H1 (cell line): ENCODE data around the gene OR2C1. TPM values are rescaled to one million over a fixed set of nuclear protein-coding genes. Genes with fewer than 3 reads are reported as not detected.

Experiments used
- CTCF ChIA-PET: fragments of 300-600 bp; sonication (Branson Sonifier 250); formaldehyde crosslinking; loops from one replicate; lab custom pipeline; 2021; ENCODE audit not compliant: partially characterized antibody; lab: Charles Lee
- POLR2A ChIA-PET: fragments of 300-600 bp; sonication (Branson Sonifier 250); formaldehyde crosslinking; loops from one replicate; lab custom pipeline; 2021; ENCODE audit warnings: inconsistent platforms; ENCODE audit not compliant: partially characterized antibody; lab: Charles Lee
- DNase-seq, 2 experiments: peaks; one replicate each; pipeline versions ENCODE4 v3.0.0 to v3.0.0-alpha.2; 2010 to 2022; ENCODE audit warnings: low spot score in 2 of 2, low read depth in 1 of 2, mixed read lengths in 1 of 2
- FAIRE-seq: peaks from 2 replicates; lab custom pipeline; 2011; peaks lifted over from hg19 to GRCh38; lab: Jason Lieb, UNC
- H2AFZ ChIP-seq: 2 replicates; pipeline ENCODE4 v1.8.1; 2012; ENCODE audit warnings: low read length, inconsistent platforms
- H2AK5ac ChIP-seq: 2 replicates; pipeline ENCODE4 v1.6.1; 2013; ENCODE audit warnings: low read depth, low read length
- H2BK120ac ChIP-seq: replicated peaks from 2 replicates; pipeline ENCODE3; 2013; ENCODE audit warnings: low read depth, low read length, inconsistent platforms
- H2BK12ac ChIP-seq: 2 replicates; pipeline ENCODE4 v1.6.1; 2013; ENCODE audit warnings: low read depth, low read length
- H2BK15ac ChIP-seq: 2 replicates; pipeline ENCODE4 v1.6.1; 2013; ENCODE audit warnings: low read length
- H2BK20ac ChIP-seq: 2 replicates; pipeline ENCODE4 v1.6.1; 2013; ENCODE audit warnings: low read length
- H2BK5ac ChIP-seq: 2 replicates; pipeline ENCODE4 v1.6.1; 2013; ENCODE audit warnings: low read depth, low read length
- H3K14ac ChIP-seq: 2 replicates; pipeline ENCODE4 v1.6.1; 2013; ENCODE audit warnings: inconsistent platforms; ENCODE audit not compliant: insufficient read length
- H3K18ac ChIP-seq: 2 replicates; pipeline ENCODE4 v1.6.1; 2013; ENCODE audit warnings: low read length; ENCODE audit errors: extremely low read depth
- H3K23ac ChIP-seq: 2 replicates; pipeline ENCODE4 v1.6.1; 2013; ENCODE audit warnings: inconsistent platforms; ENCODE audit not compliant: insufficient read length
- H3K23me2 ChIP-seq: 2 replicates; pipeline ENCODE4 v1.6.1; 2013; ENCODE audit warnings: low read depth, low read length
- H3K27ac ChIP-seq: 2 replicates; pipeline ENCODE4 v1.6.1; 2011; ENCODE audit warnings: low read depth, low read length, inconsistent platforms
- H3K27me3 ChIP-seq, 4 experiments: replicated peaks in 1 of 4; 1 replicate in 1 of 4; 2 replicates in 3 of 4; pipeline versions ENCODE4 v1.6.1 to v1.8.1; 2011 to 2013; ENCODE audit warnings: low read length in 3 of 4, mild to moderate bottlenecking in 3 of 4, inconsistent platforms in 2 of 4, mixed read lengths in 2 of 4, moderate library complexity in 1 of 4; ENCODE audit not compliant: control insufficient read depth in 3 of 4, insufficient read depth in 3 of 4; ENCODE audit errors: extremely low read depth in 1 of 4
- H3K36me3 ChIP-seq, 4 experiments: 2 replicates each; pipeline versions ENCODE4 v1.6.1 to v1.8.1; 2011 to 2013; ENCODE audit warnings: mild to moderate bottlenecking in 4 of 4, low read length in 3 of 4, moderate library complexity in 2 of 4, control low read depth in 1 of 4, inconsistent platforms in 1 of 4; ENCODE audit not compliant: insufficient read depth in 4 of 4, control insufficient read depth in 2 of 4
- H3K4ac ChIP-seq: replicated peaks from 2 replicates; pipeline ENCODE3; 2013; ENCODE audit warnings: low read length, low read depth, mixed read lengths, inconsistent platforms; ENCODE audit not compliant: insufficient read length
- H3K4me1 ChIP-seq, 4 experiments: replicated peaks in 1 of 4; 1 replicate in 1 of 4; 2 replicates in 3 of 4; pipeline versions ENCODE4 v1.6.1 to v1.8.1; 2011 to 2013; ENCODE audit warnings: low read length in 3 of 4, inconsistent platforms in 2 of 4, mixed read lengths in 1 of 4; ENCODE audit not compliant: insufficient read depth in 4 of 4, control insufficient read depth in 3 of 4
- H3K4me2 ChIP-seq, 2 experiments: 2 replicates each; pipeline versions ENCODE4 v1.6.1 to v1.8.1; 2011 to 2013; ENCODE audit warnings: low read depth in 2 of 2, low read length in 2 of 2, control low read depth in 1 of 2, inconsistent platforms in 1 of 2, mild to moderate bottlenecking in 1 of 2; ENCODE audit not compliant: insufficient read depth in 1 of 2
- H3K4me3 ChIP-seq, 4 experiments: fragments of 200-600, 300-600 bp in 1 of 4; sonication (generic), shearing (Covaris generic), sonication (Bioruptor Twin) in 1 of 4; 2 replicates each; pipeline versions ENCODE4 v1.5.1 to v1.8.1; 2011 to 2016; ENCODE audit warnings: low read length in 4 of 4, low read depth in 3 of 4, control low read depth in 2 of 4, inconsistent platforms in 2 of 4, mild to moderate bottlenecking in 2 of 4, mixed read lengths in 1 of 4, moderate library complexity in 1 of 4; ENCODE audit not compliant: insufficient read depth in 2 of 4; ENCODE audit errors: extremely low read depth in 1 of 4
- H3K56ac ChIP-seq: replicated peaks from 2 replicates; pipeline ENCODE3; 2013; ENCODE audit warnings: low read depth, mild to moderate bottlenecking, mixed read lengths, low read length, inconsistent platforms; ENCODE audit not compliant: insufficient read length
- H3K79me1 ChIP-seq: 2 replicates; pipeline ENCODE4 v1.6.1; 2013; ENCODE audit warnings: low read depth, low read length, control low read depth
- H3K79me2 ChIP-seq, 2 experiments: 2 replicates each; pipeline versions ENCODE4 v1.6.1 to v1.8.1; 2012 to 2013; ENCODE audit warnings: low read length in 2 of 2, mild to moderate bottlenecking in 2 of 2, inconsistent platforms in 1 of 2; ENCODE audit not compliant: insufficient read depth in 2 of 2, control insufficient read depth in 1 of 2
- H3K9ac ChIP-seq, 4 experiments: replicated peaks in 1 of 4; 1 replicate in 1 of 4; 2 replicates in 3 of 4; pipeline versions ENCODE4 v1.6.1 to v1.8.1; 2011 to 2013; ENCODE audit warnings: low read depth in 3 of 4, low read length in 3 of 4, control low read depth in 2 of 4, mild to moderate bottlenecking in 2 of 4, moderate library complexity in 2 of 4, inconsistent platforms in 1 of 4; ENCODE audit errors: extremely low read depth in 1 of 4
- H3K9me3 ChIP-seq, 2 experiments: 2 replicates each; pipeline versions ENCODE4 v1.6.1 to v1.8.1; 2012 to 2013; ENCODE audit warnings: mild to moderate bottlenecking in 2 of 2, moderate library complexity in 2 of 2, control low read depth in 1 of 2, inconsistent platforms in 1 of 2, low read depth in 1 of 2, low read length in 1 of 2, mixed read lengths in 1 of 2; ENCODE audit not compliant: insufficient read depth in 2 of 2
- H4K20me1 ChIP-seq, 2 experiments: replicated peaks in 1 of 2; 2 replicates each; pipeline versions ENCODE3 to v1.8.1; 2011 to 2013; ENCODE audit warnings: inconsistent platforms in 2 of 2, low read length in 2 of 2, mild to moderate bottlenecking in 1 of 2; ENCODE audit not compliant: insufficient read depth in 2 of 2, control insufficient read depth in 1 of 2
- H4K5ac ChIP-seq: 2 replicates; pipeline ENCODE4 v1.6.1; 2013; ENCODE audit warnings: low read length, low read depth, mixed read lengths, inconsistent platforms; ENCODE audit not compliant: insufficient read length
- H4K8ac ChIP-seq: 2 replicates; pipeline ENCODE4 v1.8.0; 2013; ENCODE audit warnings: mild to moderate bottlenecking, moderate library complexity, low read length, inconsistent platforms; ENCODE audit not compliant: insufficient read depth; ENCODE audit errors: extremely low read depth
- H4K91ac ChIP-seq: replicated peaks from 2 replicates; pipeline ENCODE3; 2013; ENCODE audit warnings: low read length, mixed read lengths, inconsistent platforms; ENCODE audit not compliant: insufficient read length
- ATF2 ChIP-seq: IDR thresholded peaks from 2 replicates; pipeline ENCODE4 v1.6.1; 2012; ENCODE audit warnings: low read length, inconsistent platforms
- HDAC2 ChIP-seq, 2 experiments: fragments of 300-600 bp in 1 of 2; sonication (generic) in 1 of 2; IDR thresholded peaks; 2 replicates each; pipeline ENCODE4 v1.6.1; 2011 to 2012; ENCODE audit warnings: low read depth in 2 of 2, low read length in 2 of 2, mild to moderate bottlenecking in 2 of 2, moderate library complexity in 2 of 2, borderline replicate concordance in 1 of 2, inconsistent platforms in 1 of 2
- HDAC6 ChIP-seq: IDR thresholded peaks from one replicate; pipeline ENCODE4 v1.7.1; 2012; ENCODE audit warnings: low read depth, mild to moderate bottlenecking, inconsistent platforms, low read length, moderate library complexity
- JUND ChIP-seq: IDR thresholded peaks from 2 replicates; pipeline ENCODE4 v1.6.1; 2011; ENCODE audit warnings: mild to moderate bottlenecking, improper control_type of control experiment, low read length
- KDM4A ChIP-seq: IDR thresholded peaks from one replicate; pipeline ENCODE4 v1.7.1; 2012; ENCODE audit warnings: low read depth, mild to moderate bottlenecking, moderate library complexity, low read length, inconsistent platforms; ENCODE audit not compliant: severe bottlenecking
- NANOG ChIP-seq: IDR thresholded peaks from 2 replicates; pipeline ENCODE4 v1.6.1; 2011; ENCODE audit warnings: low read length, low read depth, mild to moderate bottlenecking, inconsistent platforms; ENCODE audit not compliant: insufficient read depth, poor library complexity, severe bottlenecking
- RFX5 ChIP-seq: IDR thresholded peaks from 2 replicates; pipeline ENCODE4 v1.6.1; 2011; ENCODE audit warnings: low read depth, low read length, improper control_type of control experiment, borderline replicate concordance
- SIRT6 ChIP-seq: IDR thresholded peaks from one replicate; pipeline ENCODE4 v1.7.1; 2012; ENCODE audit warnings: low read length, inconsistent platforms
- SIX5 ChIP-seq: IDR thresholded peaks from 2 replicates; pipeline ENCODE4 v1.6.1; 2011; ENCODE audit warnings: mild to moderate bottlenecking, low read depth, low read length
- SP1 ChIP-seq: IDR thresholded peaks from 2 replicates; pipeline ENCODE4 v1.6.1; 2011; ENCODE audit warnings: low read depth, low read length
- SRF ChIP-seq: IDR thresholded peaks from 2 replicates; pipeline ENCODE4 v1.6.1; 2011; ENCODE audit warnings: mild to moderate bottlenecking, low read depth, low read length, moderate library complexity
- TAF1 ChIP-seq: IDR thresholded peaks from 2 replicates; pipeline ENCODE4 v1.6.1; 2011; ENCODE audit warnings: mild to moderate bottlenecking, low read depth, low read length
- TEAD4 ChIP-seq: IDR thresholded peaks from 2 replicates; pipeline ENCODE4 v1.6.1; 2012; ENCODE audit warnings: low read depth, low read length, inconsistent platforms, mixed read lengths
- ZNF274 ChIP-seq: IDR thresholded peaks from 2 replicates; pipeline ENCODE4 v1.7.0; 2012; ENCODE audit warnings: low read length, borderline replicate concordance; ENCODE audit errors: extremely low read depth
- WGBS, 2 experiments: shearing (Covaris generic) in 1 of 2; methylation state at CpG; one replicate each; pipeline versions ENCODE4 v1.1.6 to v1.1.7; 2013 to 2015; ENCODE audit warnings: low lambda C conversion rate in 2 of 2, mixed read lengths in 2 of 2, inconsistent platforms in 1 of 2, low coverage in 1 of 2, missing lambda C conversion rate in 1 of 2; ENCODE audit not compliant: insufficient replicate concordance in 2 of 2, insufficient coverage in 1 of 2, insufficient read length in 1 of 2; ENCODE audit errors: extremely low coverage in 1 of 2, missing lambda C conversion rate in 1 of 2; 5-methylcytosine and 5-hydroxymethylcytosine counted together
- polyA plus RNA-seq, 7 experiments: library from polyadenylated mRNA; depleted of rRNA in 3 of 7; stranded (reverse) in 5 of 7; unstranded in 2 of 7; fragments of >200 nt in 5 of 7; fragments of 200-250 nt in 2 of 7; gene quantifications; 1 replicate in 5 of 7; 2 replicates in 1 of 7; 4 replicates in 1 of 7; pipeline versions ENCODE4 v1.2.1 to v1.2.3, GENCODE V29; 2011 to 2013; ENCODE audit warnings: missing spikeins in 2 of 7, mixed read lengths in 2 of 7
- total RNA-seq: library from RNA; stranded (reverse); fragmentation: NEBNext Ultra II Directional; extraction: Animal tissue kit (Norgen Biotek cat#: 25700); gene quantifications from 2 replicates; pipeline ENCODE4 v1.2.1, GENCODE V29; 2021

Gene OR2C1
- total and polyA plus RNA-seq, 2 of the 8 experiments (the other 6 are each of a cell fraction or from before 2014, with no cell fraction given), result not detected

GRCh38 chr16:3375680-3376079 lies 20.0 kb downstream of the OR2C1 start:
- Histone ChIP-seq H3K4me1 (no peaks in the 10 kb centered on the region), H3K9me3 (peaks cover 23 to 59% of the 10 kb centered on the region in 2 experiments), H4K8ac (no peak overlapping the region), H3K27me3 (no peaks in the 10 kb centered on the region), H3K9ac (no peak overlapping the region), H4K91ac (no peak overlapping the region), H2BK120ac (no peak overlapping the region), H2AFZ (no peak overlapping the region), H2BK15ac (no peak overlapping the region), H3K4me2 (no peak overlapping the region), H3K23ac (no peak overlapping the region), H3K36me3 (0 out of 8 replicates have a peak, but pooled peaks cover 0 to 2% (median 0%) of the 10 kb centered on the region in 4 experiments), H2BK5ac (no peak overlapping the region), H2BK20ac (no peak overlapping the region), H3K56ac (no peak overlapping the region), H3K14ac (no peak overlapping the region), H2AK5ac (no peak overlapping the region), H3K18ac (no peak overlapping the region), H4K5ac (no peak overlapping the region), H3K79me1 (no peaks in the 10 kb centered on the region), H3K4ac (no peak overlapping the region), H2BK12ac (no peak overlapping the region), H3K79me2 (no peaks in the 10 kb centered on the region), H4K20me1 (no peaks in the 10 kb centered on the region), H3K4me3 (no peak overlapping the region), H3K27ac (no peak overlapping the region), H3K23me2 (no peaks in the 10 kb centered on the region)
- POLR2A ChIA-PET, result no interaction called here
- DNase-seq (no peak), FAIRE-seq (no peak)
- 80% methylated on average over 5 of the region's 5 CpGs; no CpG with 5 or more reads in 1 of the 2 experiments for WGBS, 2 experiments
- CTCF ChIA-PET, result no interaction called here
- TF ChIP-seq NANOG (no peak), TAF1 (no peak), JUND (no peak), SRF (no peak), RFX5 (no peak), SIX5 (no peak), HDAC2 (IDR thresholded peaks at IDR 0.05; ENCODE audit: borderline replicate concordance in 1 of 2, low read depth in 2 of 2, low read length in 2 of 2) (no peak), ATF2 (no peak), KDM4A (no peak), SP1 (no peak), ZNF274 (no peak), TEAD4 (no peak), HDAC6 (no peak), SIRT6 (no peak)
